OCI-LY1 (cell line): ENCODE data around the gene CD40LG.

Experiments used
- H2AFZ ChIP-seq: fragments of 200-600 bp; sonication (generic), shearing (Covaris generic); 2 replicates; pipeline ENCODE4 v1.6.0; 2014; ENCODE audit warnings: antibody characterized with exemption, mild to moderate bottlenecking, low read length
- H3F3A ChIP-seq: fragments of 200-600 bp; sonication (generic), shearing (Covaris generic); 2 replicates; pipeline ENCODE4 v1.6.0; 2014; ENCODE audit warnings: mild to moderate bottlenecking, antibody characterized with exemption, low read length, moderate library complexity; ENCODE audit not compliant: insufficient read depth
- H3K27ac ChIP-seq: fragments of 200-600 bp; sonication (generic); 2 replicates; pipeline ENCODE4 v1.5.1; 2014; ENCODE audit warnings: low read length, mixed run types, mild to moderate bottlenecking, low read depth; ENCODE audit not compliant: poor library complexity, severe bottlenecking
- H3K27me3 ChIP-seq: fragments of 200-600 bp; sonication (generic); 2 replicates; pipeline ENCODE4 v1.6.0; 2014; ENCODE audit warnings: antibody characterized with exemption, mild to moderate bottlenecking, low read length, moderate library complexity; ENCODE audit not compliant: insufficient read depth
- H3K36me3 ChIP-seq: fragments of 200-600 bp; sonication (generic); 2 replicates; pipeline ENCODE4 v1.6.1; 2014; ENCODE audit warnings: mild to moderate bottlenecking, antibody characterized with exemption, low read length, moderate library complexity, mixed read lengths; ENCODE audit not compliant: insufficient read depth
- H3K4me1 ChIP-seq: fragments of 200-600 bp; sonication (generic); 2 replicates; pipeline ENCODE4 v1.5.1; 2014; ENCODE audit warnings: mild to moderate bottlenecking, low read length, moderate library complexity; ENCODE audit not compliant: insufficient read depth, severe bottlenecking
- H3K4me2 ChIP-seq: fragments of 200-600 bp; sonication (generic), shearing (Covaris generic); 2 replicates; pipeline ENCODE4 v1.6.1; 2014; ENCODE audit warnings: low read length
- H3K4me3 ChIP-seq: fragments of 200-600 bp; sonication (generic); 2 replicates; pipeline ENCODE4 v1.5.1; 2014; ENCODE audit warnings: low read length, low read depth, mild to moderate bottlenecking, mixed read lengths; ENCODE audit not compliant: poor library complexity, severe bottlenecking
- H3K79me2 ChIP-seq: fragments of 200-600 bp; shearing (Covaris generic); 2 replicates; pipeline ENCODE4 v1.6.1; 2016; ENCODE audit warnings: mixed run types, low read length, mixed read lengths; ENCODE audit not compliant: insufficient read depth
- H3K9ac ChIP-seq: fragments of 200-600 bp; sonication (generic), shearing (Covaris generic); 2 replicates; pipeline ENCODE4 v1.6.1; 2014; ENCODE audit warnings: mild to moderate bottlenecking, low read length, mixed read lengths
- H3K9me2 ChIP-seq: fragments of 200-600 bp; sonication (generic), shearing (Covaris generic); 2 replicates; pipeline ENCODE4 v1.6.1; 2014; ENCODE audit warnings: low read depth, mild to moderate bottlenecking, low read length, mixed read lengths
- H3K9me3 ChIP-seq: fragments of 200-600 bp; shearing (Covaris generic); 2 replicates; pipeline ENCODE4 v1.6.1; 2014; ENCODE audit warnings: low read length, mixed read lengths
- H4K20me1 ChIP-seq: fragments of 200-600 bp; sonication (generic), shearing (Covaris generic); 2 replicates; pipeline ENCODE4 v1.6.0; 2016; ENCODE audit warnings: mild to moderate bottlenecking, low read length; ENCODE audit not compliant: insufficient read depth
- EZH2 ChIP-seq: fragments of 200-600 bp; sonication (generic), shearing (Covaris generic); IDR thresholded peaks from 2 replicates; pipeline ENCODE4 v1.8.0; 2017; ENCODE audit warnings: borderline replicate concordance, mixed run types, mild to moderate bottlenecking, antibody characterized with exemption, low read length, moderate library complexity, mixed read lengths
- TF ChIP-seq, protein P1 (sequence below): fragments of 200-600 bp; sonication (generic), shearing (Covaris generic); IDR thresholded peaks from 2 replicates; pipeline ENCODE4 v1.5.1; 2017; ENCODE audit warnings: mild to moderate bottlenecking, antibody characterized with exemption, low read length, moderate library complexity, mixed read lengths

The CD40LG gene

DNA sequence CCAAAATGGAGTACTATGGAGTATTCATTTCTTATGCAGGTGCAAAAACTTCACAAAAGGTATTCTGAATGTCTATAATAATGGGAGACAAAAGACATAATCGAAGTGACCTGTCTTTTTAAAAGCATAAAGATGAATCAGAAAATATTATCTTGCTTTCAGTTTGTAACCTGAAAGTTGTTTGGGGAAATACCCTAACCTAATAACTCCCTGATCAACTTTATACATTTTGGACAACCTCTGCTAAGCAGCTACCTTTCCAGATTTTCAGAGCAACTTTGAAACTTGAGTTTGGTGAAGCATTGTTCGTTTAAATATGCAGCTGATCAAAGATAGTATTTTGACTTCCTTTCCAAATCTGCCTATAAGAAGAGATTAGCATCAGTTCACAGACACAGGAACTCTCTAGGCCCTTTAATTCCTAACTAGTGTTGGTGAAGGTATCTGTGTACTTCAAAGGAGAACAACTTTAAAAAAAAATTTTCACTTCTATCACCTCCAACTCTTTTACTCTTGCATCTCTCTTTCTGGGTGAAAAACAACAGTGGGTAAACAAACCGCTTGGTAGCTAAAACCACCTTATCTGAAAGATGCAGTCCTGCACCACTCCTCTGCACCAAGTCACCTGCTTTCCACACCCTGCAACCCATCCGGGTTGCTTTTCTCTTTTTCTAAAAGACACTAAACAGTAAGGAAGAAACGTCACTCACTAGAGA, 26.5 kb downstream of the CD40LG start:
- TF ChIP-seq EZH2, result no peak
- TF ChIP-seq, protein P1, sequence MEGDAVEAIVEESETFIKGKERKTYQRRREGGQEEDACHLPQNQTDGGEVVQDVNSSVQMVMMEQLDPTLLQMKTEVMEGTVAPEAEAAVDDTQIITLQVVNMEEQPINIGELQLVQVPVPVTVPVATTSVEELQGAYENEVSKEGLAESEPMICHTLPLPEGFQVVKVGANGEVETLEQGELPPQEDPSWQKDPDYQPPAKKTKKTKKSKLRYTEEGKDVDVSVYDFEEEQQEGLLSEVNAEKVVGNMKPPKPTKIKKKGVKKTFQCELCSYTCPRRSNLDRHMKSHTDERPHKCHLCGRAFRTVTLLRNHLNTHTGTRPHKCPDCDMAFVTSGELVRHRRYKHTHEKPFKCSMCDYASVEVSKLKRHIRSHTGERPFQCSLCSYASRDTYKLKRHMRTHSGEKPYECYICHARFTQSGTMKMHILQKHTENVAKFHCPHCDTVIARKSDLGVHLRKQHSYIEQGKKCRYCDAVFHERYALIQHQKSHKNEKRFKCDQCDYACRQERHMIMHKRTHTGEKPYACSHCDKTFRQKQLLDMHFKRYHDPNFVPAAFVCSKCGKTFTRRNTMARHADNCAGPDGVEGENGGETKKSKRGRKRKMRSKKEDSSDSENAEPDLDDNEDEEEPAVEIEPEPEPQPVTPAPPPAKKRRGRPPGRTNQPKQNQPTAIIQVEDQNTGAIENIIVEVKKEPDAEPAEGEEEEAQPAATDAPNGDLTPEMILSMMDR, result no peak
- Histone ChIP-seq H4K20me1 (no peaks in the 10 kb centered on the region), H3K9me2 (no peaks in the 10 kb centered on the region), H3K36me3 (no peaks in the 10 kb centered on the region), H3K27me3 (no peaks in the 10 kb centered on the region), H3F3A (no peaks in the 10 kb centered on the region), H3K9ac (no peak overlapping the region), H3K4me1 (no peaks in the 10 kb centered on the region), H3K9me3 (no peaks in the 10 kb centered on the region), H3K4me2 (no peak overlapping the region), H3K27ac (no peak overlapping the region), H2AFZ (no peak overlapping the region), H3K4me3 (no peak overlapping the region), H3K79me2 (no peaks in the 10 kb centered on the region)

DNA sequence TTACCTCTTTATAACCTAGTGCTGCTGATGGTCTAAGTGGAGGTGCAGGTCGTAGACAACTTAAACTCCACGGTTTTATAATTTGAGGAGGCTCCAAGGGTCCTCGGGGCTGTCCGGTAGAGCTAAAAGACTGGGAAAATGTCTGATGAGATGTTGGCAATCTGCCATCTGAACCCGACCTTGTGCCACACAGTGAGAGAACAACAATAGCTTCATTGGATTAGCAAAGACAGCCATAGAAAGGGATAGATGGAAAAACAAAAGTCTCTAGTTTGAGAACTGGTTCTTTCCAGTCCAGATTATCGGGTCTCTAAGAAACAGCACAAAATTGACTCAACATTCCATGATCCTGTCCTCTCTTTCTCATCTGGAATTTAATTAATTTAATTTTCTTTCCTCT, 31.6 kb downstream of the CD40LG start:
- Histone ChIP-seq H3K79me2 (no peaks in the 10 kb centered on the region), H3K4me3 (no peak overlapping the region), H3K36me3 (peaks cover 11% of the 10 kb centered on the region; the same call in 1 of the 2 replicates), H3K27ac (no peak overlapping the region), H3K4me1 (no peaks in the 10 kb centered on the region), H3K9me3 (no peaks in the 10 kb centered on the region), H3F3A (no peaks in the 10 kb centered on the region), H3K9ac (no peak overlapping the region), H2AFZ (no peak overlapping the region), H4K20me1 (no peaks in the 10 kb centered on the region), H3K9me2 (no peaks in the 10 kb centered on the region), H3K27me3 (no peaks in the 10 kb centered on the region), H3K4me2 (no peak overlapping the region)
- no peak for TF ChIP-seq EZH2
- TF ChIP-seq, protein P1, result no peak

DNA sequence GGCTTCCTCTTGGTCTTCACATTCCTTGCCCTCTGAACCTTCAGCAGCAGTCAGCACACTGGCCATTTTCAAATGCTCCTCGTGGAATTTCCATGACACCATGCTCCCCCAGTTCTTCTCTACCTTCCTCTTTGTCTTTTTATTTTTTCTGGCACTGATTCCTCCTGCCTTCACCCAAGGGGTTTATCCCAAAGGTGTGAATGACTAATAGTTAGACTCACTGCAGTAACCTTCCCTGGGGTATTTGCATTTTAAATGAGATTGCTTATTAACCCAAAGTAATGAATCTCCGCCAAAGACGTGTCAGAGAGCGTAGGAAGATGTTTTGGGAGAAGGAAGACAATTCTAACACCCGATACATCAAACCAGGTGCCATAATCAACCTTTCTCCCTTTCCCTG, 36.2 kb downstream of the CD40LG start:
- Histone ChIP-seq H3K36me3 (peaks cover 11% of the 10 kb centered on the region; the same call in 1 of the 2 replicates), H3K9me3 (no peaks in the 10 kb centered on the region), H3K4me3 (no peak overlapping the region), H3K27ac (no peak overlapping the region), H2AFZ (no peak overlapping the region), H3K79me2 (no peaks in the 10 kb centered on the region), H3F3A (no peaks in the 10 kb centered on the region), H3K4me1 (no peaks in the 10 kb centered on the region), H3K4me2 (no peak overlapping the region), H3K27me3 (no peaks in the 10 kb centered on the region), H4K20me1 (no peaks in the 10 kb centered on the region), H3K9ac (no peak overlapping the region), H3K9me2 (no peaks in the 10 kb centered on the region)
- TF ChIP-seq, protein P1, result no peak
- TF ChIP-seq EZH2, result no peak
